ENCODE results near the gene PPP1R10. TPM values are rescaled to one million over a fixed set of nuclear protein-coding genes. Genes with fewer than 3 reads are reported as not detected.

PPP1R10 gene
- polyA plus RNA-seq, 1 donor (not counting 4 experiments of a cell fraction or from before 2014, with no cell fraction given) = 36.6 TPM

- H3K4me2 ChIP-seq (ENCODE audit: control insufficient read depth, extremely low read depth, insufficient read depth, low read depth, low read length) = no peak overlapping the region
- H4K20me1 ChIP-seq (ENCODE audit: control insufficient read depth, extremely low read depth, insufficient read depth, low read length) = no peaks in the 10 kb centered on the region
- no peak overlapping the region for H3K4me3 ChIP-seq (ENCODE audit: control insufficient read depth in 2 of 3, extremely low read depth in 1 of 3, insufficient read depth in 2 of 3, low read depth in 1 of 3, low read length in 3 of 3)
- dilution Hi-C loops (cut with MboI; ENCODE audit: extremely low pct_ligation_motif_present, low sequenced_read_pairs) = no loop called here
- no peak overlapping the region for H3K9ac ChIP-seq (ENCODE audit: control insufficient read depth, extremely low read depth, insufficient read depth, low read length)
- H3K9me1 ChIP-seq (ENCODE audit: control insufficient read depth, extremely low read depth, insufficient read depth, low read length) = peaks cover 4% of the 10 kb centered on the region
- DNase-seq (ENCODE audit: low read depth, low spot score) (no peak), FAIRE-seq (no peak)
- H3K36me3 ChIP-seq (ENCODE audit: control insufficient read depth in 2 of 2, extremely low read depth in 1 of 2, insufficient read depth in 2 of 2, low read length in 2 of 2) = peaks cover 18 to 29% of the 10 kb centered on the region in 2 experiments
- H3K9me3 ChIP-seq (ENCODE audit: control insufficient read depth, low read depth, low read length) = no peaks in the 10 kb centered on the region
- peaks cover 23% of the 10 kb centered on the region for H3K79me2 ChIP-seq (ENCODE audit: control insufficient read depth, insufficient read depth, low read length)
- no peaks in the 10 kb centered on the region for H3K27me3 ChIP-seq (ENCODE audit: control insufficient read depth, extremely low read depth, insufficient read depth, low read length)
- H3K27ac ChIP-seq (ENCODE audit: control insufficient read depth, insufficient read depth, low read length) = no peak overlapping the region
- no peak overlapping the region for H2AFZ ChIP-seq (ENCODE audit: control insufficient read depth, low read length)
- peaks cover 18% of the 10 kb centered on the region for H3K4me1 ChIP-seq (ENCODE audit: control insufficient read depth, extremely low read depth, insufficient read depth, low read length)
- TF ChIP-seq CTCF (optimal IDR thresholded peaks at IDR 0.05 in 1 of 3, IDR thresholded peaks at IDR 0.05 in 1 of 3, conservative IDR thresholded peaks at IDR 0.05 in 1 of 3; ENCODE audit: extremely low read depth in 1 of 3, insufficient read depth in 2 of 3, low read length in 3 of 3) (no peak), EZH2 (IDR thresholded peaks at IDR 0.05; ENCODE audit: low read length) (no peak)
Observed at GRCh38 chr6:30554404-30554803, 62.6 kb downstream of the PPP1R10 start.

Small RNA genes within 50 kb of the gene (small RNA-seq; reads per million reads assigned to genes)
- gene MIR877 (ENCODE audit: insufficient read length in 3 of 3, low read depth in 3 of 3, low replicate concordance in 1 of 3) = 0 to 0.33 (median 0.07) reads per million in 3 experiments

Other genes with a start within 250 kb of the PPP1R10 start
- 108 to 177 TPM (median 123 TPM) in 3 replicates for gene HLA-E, start 127.7 kb downstream of the PPP1R10 start, polyA plus RNA-seq
- 28.7 to 48.2 TPM (median 39.5 TPM) in 3 replicates for gene GNL1, start 60.8 kb downstream of the PPP1R10 start, polyA plus RNA-seq
- gene PRR3, start 59.9 kb downstream of the PPP1R10 start, polyA plus RNA-seq = 5.4 to 6.4 TPM (median 6.1 TPM) in 3 replicates
- gene ABCF1, start 45.8 kb downstream of the PPP1R10 start, polyA plus RNA-seq = 22.6 to 67.1 TPM (median 30.0 TPM) in 3 replicates
- 55.0 to 74.6 TPM (median 59.8 TPM) in 3 replicates for gene MRPS18B, start 597 bp upstream of the PPP1R10 start, polyA plus RNA-seq
- 3.8 to 6.0 TPM (median 5.4 TPM) in 3 replicates for gene ATAT1, start 9.6 kb upstream of the PPP1R10 start, polyA plus RNA-seq
- gene C6orf136, start 29.9 kb upstream of the PPP1R10 start, polyA plus RNA-seq = 6.7 to 8.7 TPM (median 7.8 TPM) in 3 replicates
- gene DHX16, start 55.8 kb upstream of the PPP1R10 start, polyA plus RNA-seq = 27.9 to 36.4 TPM (median 34.2 TPM) in 3 replicates
- 87.0 to 114 TPM (median 88.9 TPM) in 3 replicates for gene PPP1R18, start 69.4 kb upstream of the PPP1R10 start, polyA plus RNA-seq
- 2.7 to 17.8 TPM (median 7.0 TPM) in 3 replicates for gene NRM, start 73.7 kb upstream of the PPP1R10 start, polyA plus RNA-seq
- 4.2 to 10.0 TPM (median 6.9 TPM) in 3 replicates for gene MDC1, start 100.0 kb upstream of the PPP1R10 start, polyA plus RNA-seq
- gene TUBB, start 103.1 kb upstream of the PPP1R10 start, polyA plus RNA-seq = 1,010 to 1,517 TPM (median 1,159 TPM) in 3 replicates
- 21.6 to 23.8 TPM (median 22.1 TPM) in 3 replicates for gene FLOT1, start 125.4 kb upstream of the PPP1R10 start, polyA plus RNA-seq
- gene IER3, start 127.3 kb upstream of the PPP1R10 start, polyA plus RNA-seq = 171 to 289 TPM (median 277 TPM) in 3 replicates

All from keratinocyte (primary cell).